ENCODE data around the gene ITLN2.

GRCh38 chr1:160973491-160973890 lies 18.9 kb upstream of the ITLN2 start:
- TF ChIP-seq POLR2A (IDR thresholded peaks at IDR 0.05; ENCODE audit: extremely low read depth, insufficient read length): no peak
- no peak for TF ChIP-seq CTCF (IDR thresholded peaks at IDR 0.05; ENCODE audit: low read depth, low read length)
- TF ChIP-seq, protein P1, sequence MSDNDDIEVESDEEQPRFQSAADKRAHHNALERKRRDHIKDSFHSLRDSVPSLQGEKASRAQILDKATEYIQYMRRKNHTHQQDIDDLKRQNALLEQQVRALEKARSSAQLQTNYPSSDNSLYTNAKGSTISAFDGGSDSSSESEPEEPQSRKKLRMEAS (IDR thresholded peaks at IDR 0.05; ENCODE audit: low read depth, low read length): no peak
- no peak for TF ChIP-seq MYC (IDR thresholded peaks at IDR 0.05; ENCODE audit: low read depth, low read length)

Measured in NB4 (cell line).